ENCODE measurements around the gene POR.

The POR gene

DNA sequence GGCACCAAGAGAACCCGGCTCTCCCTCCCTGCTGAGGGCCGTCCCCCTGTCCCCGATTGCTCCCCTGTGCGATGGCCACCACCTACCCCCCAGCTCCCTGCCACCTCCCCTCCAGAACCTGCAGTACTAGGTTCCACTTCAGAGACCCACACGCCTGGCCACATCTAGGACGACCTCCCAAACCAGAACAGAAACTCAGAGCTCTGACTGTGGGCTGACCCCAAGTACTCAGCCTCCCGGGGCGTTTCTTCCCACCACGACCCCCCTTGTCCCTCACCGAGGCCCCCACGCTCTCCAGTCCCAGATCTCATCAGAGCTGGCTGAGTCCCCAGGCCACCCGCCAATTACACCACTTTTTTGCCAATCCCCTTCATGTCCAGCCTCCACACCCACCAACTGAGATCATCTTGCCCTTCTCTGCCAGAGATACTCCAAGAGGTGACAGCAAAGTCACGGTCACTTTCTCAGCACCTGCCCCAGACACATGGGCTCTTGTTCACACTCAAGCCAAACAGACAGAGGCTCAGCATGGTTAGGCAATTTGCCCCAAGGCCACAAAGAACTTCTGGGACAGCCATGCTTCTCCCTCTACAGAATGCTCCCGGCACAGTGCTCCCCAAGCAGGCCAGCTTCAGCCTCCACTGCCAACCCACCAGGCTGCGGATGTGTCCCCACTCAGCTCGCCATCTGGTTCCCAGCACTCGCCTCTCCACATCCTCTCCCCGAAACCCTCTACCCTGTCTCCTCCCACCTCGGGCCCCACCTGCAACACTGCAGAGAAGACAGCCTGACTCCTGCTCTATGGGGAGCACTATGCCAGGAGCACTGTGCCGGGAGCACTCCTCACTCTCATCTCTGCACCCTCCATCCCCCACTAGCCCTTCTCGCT lies 74.8 kb downstream of the POR start:
- no peak overlapping the region for H3K4me3 ChIP-seq (ENCODE audit: low read depth, low read length)
- no peak for DNase-seq (ENCODE audit: low read depth)
- TF ChIP-seq, protein P1, sequence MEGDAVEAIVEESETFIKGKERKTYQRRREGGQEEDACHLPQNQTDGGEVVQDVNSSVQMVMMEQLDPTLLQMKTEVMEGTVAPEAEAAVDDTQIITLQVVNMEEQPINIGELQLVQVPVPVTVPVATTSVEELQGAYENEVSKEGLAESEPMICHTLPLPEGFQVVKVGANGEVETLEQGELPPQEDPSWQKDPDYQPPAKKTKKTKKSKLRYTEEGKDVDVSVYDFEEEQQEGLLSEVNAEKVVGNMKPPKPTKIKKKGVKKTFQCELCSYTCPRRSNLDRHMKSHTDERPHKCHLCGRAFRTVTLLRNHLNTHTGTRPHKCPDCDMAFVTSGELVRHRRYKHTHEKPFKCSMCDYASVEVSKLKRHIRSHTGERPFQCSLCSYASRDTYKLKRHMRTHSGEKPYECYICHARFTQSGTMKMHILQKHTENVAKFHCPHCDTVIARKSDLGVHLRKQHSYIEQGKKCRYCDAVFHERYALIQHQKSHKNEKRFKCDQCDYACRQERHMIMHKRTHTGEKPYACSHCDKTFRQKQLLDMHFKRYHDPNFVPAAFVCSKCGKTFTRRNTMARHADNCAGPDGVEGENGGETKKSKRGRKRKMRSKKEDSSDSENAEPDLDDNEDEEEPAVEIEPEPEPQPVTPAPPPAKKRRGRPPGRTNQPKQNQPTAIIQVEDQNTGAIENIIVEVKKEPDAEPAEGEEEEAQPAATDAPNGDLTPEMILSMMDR (IDR thresholded peaks at IDR 0.05; ENCODE audit: insufficient read depth, low read depth, low read length, missing control alignments), result no peak

DNA sequence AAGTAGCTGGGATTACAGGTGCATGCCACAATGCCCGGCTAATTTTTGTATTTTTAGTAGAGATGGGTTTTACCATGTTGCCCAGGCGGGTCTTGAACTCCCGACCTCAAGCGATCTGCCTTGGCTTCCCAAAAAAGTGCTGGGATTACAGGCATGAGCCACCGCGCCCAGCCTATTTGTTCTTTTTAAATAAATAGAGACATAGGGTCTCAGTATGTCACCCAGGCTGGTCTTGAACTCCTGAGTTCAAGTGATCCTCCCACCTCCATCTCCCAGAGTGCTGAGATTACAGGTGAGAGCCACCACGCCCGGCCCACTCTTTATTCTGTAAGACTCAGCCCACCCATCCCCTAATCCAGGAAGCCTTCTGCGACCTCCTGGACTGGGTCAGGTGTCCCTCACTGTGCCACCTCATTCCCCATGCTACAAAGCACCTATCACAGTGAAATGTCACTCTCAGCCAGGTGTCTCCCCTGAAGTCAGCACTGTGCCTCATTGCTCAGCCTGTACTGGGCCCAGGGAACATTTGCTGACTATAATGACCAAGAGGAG lies 76.7 kb downstream of the POR start:
- TF ChIP-seq, protein P1 (IDR thresholded peaks at IDR 0.05; ENCODE audit: insufficient read depth, low read depth, low read length, missing control alignments), result no peak
- DNase-seq (ENCODE audit: low read depth), result no peak
- no peak overlapping the region for H3K4me3 ChIP-seq (ENCODE audit: low read depth, low read length)

DNA sequence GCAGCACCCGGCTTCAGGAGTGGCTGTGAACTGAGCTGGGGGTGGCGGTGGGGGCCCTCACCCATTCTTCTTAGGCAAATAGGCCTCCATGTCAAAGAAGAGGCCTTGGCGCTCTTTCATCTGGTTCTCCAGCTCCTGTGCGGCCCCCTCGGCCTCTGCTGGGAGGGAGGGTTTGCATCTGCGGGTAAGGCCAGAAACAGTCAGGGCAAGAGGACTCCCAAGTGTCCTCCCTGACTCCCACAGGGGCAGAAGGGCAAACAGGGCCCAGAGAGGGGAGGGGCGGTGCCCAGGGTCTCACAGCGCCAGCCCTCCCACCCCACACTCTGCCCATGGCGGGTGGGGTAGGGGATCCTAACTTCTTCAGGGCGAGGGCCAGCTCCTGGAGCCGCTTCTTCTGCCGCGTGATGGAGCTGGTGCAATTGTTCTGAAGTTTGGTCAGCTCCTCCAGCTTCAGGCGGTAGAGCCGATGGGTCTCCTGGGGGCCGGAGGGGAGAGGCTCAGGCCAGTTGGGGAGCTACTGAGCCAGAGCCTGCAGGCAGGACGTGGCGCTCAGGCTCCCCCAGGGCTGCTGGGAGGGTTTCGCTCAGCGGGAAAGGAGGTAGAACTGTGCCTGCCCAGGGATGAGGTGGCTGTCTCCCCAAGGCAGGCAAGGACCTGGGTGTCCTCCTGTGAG lies 77.3 kb downstream of the POR start:
- TF ChIP-seq, protein P1 (IDR thresholded peaks at IDR 0.05; ENCODE audit: insufficient read depth, low read depth, low read length, missing control alignments), result no peak
- no peak for DNase-seq (ENCODE audit: low read depth)
- H3K4me3 ChIP-seq (ENCODE audit: low read depth, low read length), result no peak overlapping the region

DNA sequence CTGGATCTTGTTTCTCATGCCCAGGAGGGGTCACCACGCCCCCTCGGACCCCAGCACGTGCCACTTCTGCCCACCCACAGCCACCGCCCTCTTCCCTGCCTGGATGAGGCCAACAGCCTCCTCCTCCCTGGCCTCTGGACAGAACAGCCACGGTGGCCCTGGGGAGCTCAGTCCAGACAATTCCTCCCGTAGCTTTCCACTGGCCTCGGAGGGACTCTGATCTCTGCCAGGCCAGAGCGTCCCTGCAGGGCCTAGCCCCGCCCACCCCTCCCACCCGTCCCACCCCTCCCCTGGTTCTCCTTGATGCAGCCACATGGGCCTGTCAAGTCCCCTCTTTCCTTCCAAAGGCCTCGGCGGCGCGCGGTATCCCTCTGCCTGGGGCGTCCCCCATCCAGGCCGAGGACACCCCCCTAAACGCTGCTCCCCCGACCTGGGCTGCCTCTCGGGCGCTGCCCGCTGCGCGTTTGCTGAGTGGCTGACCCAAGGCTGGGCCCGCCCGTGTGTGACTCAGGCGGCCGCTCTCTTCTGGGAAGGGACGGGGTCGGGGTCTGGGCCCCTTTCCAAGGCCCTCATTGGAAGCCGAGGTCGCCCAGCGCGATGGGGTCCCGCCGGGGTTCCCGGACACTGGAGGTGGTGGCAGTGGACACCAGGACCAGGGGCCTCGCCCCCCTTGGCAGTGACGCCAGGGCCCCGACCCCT lies 78.9 kb downstream of the POR start:
- TF ChIP-seq, protein P1 (IDR thresholded peaks at IDR 0.05; ENCODE audit: insufficient read depth, low read depth, low read length, missing control alignments), result no peak
- H3K4me3 ChIP-seq (ENCODE audit: low read depth, low read length), result peak overlapping the region; percentile 64
- DNase-seq (ENCODE audit: low read depth), result no peak

DNA sequence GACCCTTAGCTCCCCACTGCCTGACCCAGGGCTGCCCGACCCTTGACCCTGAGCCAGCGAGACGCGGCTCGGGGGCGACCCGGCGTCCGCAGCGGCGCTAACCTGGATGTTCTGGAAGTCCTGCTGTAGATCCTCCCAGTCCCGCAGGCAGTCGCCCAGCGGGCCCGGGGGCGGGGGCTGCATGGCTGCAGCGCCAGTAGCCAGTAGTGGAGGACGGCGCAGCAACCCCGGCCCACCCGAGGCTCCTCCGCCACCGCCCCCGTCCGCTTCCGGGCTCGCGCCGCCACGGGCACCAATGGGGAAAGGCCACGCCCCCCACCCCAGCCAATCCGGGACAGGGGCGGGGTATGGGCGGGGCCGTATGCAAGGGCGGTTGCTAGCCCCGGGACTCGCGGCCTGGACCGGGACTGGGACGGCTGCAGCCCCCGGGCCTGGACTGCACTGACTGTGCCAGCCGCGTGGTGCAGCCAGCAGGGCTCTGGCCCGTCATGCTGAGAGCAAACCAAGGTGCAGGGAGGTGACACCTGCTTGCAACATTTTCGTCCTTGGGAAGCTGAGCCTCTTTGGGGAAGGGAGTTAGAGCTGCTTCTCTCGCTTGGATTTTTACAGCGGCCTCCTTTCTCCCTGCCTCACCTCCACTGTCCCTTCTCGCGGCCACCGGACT lies 79.6 kb downstream of the POR start, which contains the start of gene TMEM120A:
TSS of gene TMEM120A (minus strand) at position 208 of the 664 bp plus-strand sequence. CDS start at position 183, 25 bp downstream.
- TF ChIP-seq, protein P1 (IDR thresholded peaks at IDR 0.05; ENCODE audit: insufficient read depth, low read depth, low read length, missing control alignments), result no peak
- H3K4me3 ChIP-seq (ENCODE audit: low read depth, low read length), result peak within 1 kb of the TSS; percentile 64
- DNase-seq (ENCODE audit: low read depth), result peak; percentile 92

DNA sequence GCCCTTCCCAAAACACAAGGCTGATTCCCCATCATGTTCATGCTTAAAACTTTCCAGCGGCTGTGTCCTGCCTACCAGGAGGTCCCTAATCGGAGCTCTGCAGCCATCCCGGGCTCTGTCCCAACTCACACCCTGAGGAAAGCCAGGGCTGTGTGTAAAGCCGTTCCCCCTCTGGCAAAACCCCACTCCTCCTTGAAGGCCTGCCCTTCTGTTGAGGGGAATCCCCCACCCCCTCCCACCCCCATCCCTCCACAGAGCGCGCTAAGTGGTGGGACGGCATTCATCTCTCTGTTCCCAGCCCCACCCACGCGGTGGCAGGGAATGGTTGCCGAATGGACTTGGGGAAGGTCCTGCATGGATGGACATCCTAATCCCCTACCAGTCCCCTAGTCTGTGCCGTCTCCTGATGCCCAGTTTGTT lies 80.1 kb downstream of the POR start:
- TF ChIP-seq, protein P1 (IDR thresholded peaks at IDR 0.05; ENCODE audit: insufficient read depth, low read depth, low read length, missing control alignments), result no peak
- no peak overlapping the region for H3K4me3 ChIP-seq (ENCODE audit: low read depth, low read length)
- DNase-seq (ENCODE audit: low read depth), result no peak

All from GM12865 (cell line).